GM03348 (cell line): ENCODE data around the gene MPST.

ENCODE experiments used
- DNase-seq: peaks from one replicate; pipeline ENCODE4 v3.0.0; 2012; ENCODE audit warnings: low spot score

The MPST gene

GRCh38 chr22:37044634-37045625, 25.4 kb downstream of the MPST start:
- no peak for DNase-seq

GRCh38 chr22:37045958-37046357, 26.4 kb downstream of the MPST start:
- peak; percentile 88 for DNase-seq

GRCh38 chr22:37046589-37046988, 27.0 kb downstream of the MPST start:
- DNase-seq, result no peak

GRCh38 chr22:37047006-37047405, 27.5 kb downstream of the MPST start:
- no peak for DNase-seq

- peak; percentile 55 for DNase-seq
Measured at GRCh38 chr22:37048133-37048532, 28.6 kb downstream of the MPST start.

- DNase-seq, result no peak
Measured at GRCh38 chr22:37049224-37049623, 29.7 kb downstream of the MPST start.

- DNase-seq, result no peak
Measured at GRCh38 chr22:37050913-37051312, 31.4 kb downstream of the MPST start.

GRCh38 chr22:37051391-37052385, 32.1 kb downstream of the MPST start, which contains the start of gene KCTD17:
Gene KCTD17, plus strand, starts transcription at chr22:37051742. Its CDS starts 19 bp downstream, at chr22:37051761.
- DNase-seq, result peak; percentile 99

GRCh38 chr22:37052386-37053309, 33.1 kb downstream of the MPST start:
- DNase-seq, result no peak

GRCh38 chr22:37053310-37054055, 33.9 kb downstream of the MPST start:
- peak; percentile 50 for DNase-seq

GRCh38 chr22:37054056-37054395, 34.5 kb downstream of the MPST start:
- no peak for DNase-seq

- no peak for DNase-seq
Measured at GRCh38 chr22:37054600-37055365, 35.2 kb downstream of the MPST start.

GRCh38 chr22:37056246-37056645, 36.7 kb downstream of the MPST start:
- DNase-seq, result no peak

GRCh38 chr22:37057226-37057625, 37.7 kb downstream of the MPST start:
- no peak for DNase-seq

- no peak for DNase-seq
Measured at GRCh38 chr22:37057796-37058510, 38.4 kb downstream of the MPST start.

- DNase-seq, result no peak
Measured at GRCh38 chr22:37058917-37059701, 39.6 kb downstream of the MPST start.

GRCh38 chr22:37059876-37060449, 40.4 kb downstream of the MPST start:
- no peak for DNase-seq
